Nephron (organoid): ENCODE measurements around the gene SCLY.
"Not testable (repeated sequence)": the region's sequence is repeated elsewhere in the genome, so short reads cannot be mapped to it uniquely, and the experiment has no call there.

Source experiments
- H3K27ac Mint-ChIP-seq, 3 experiments: 2 replicates each; pipeline ENCODE4 v1.8.0; 2020; ENCODE audit warnings: mixed read lengths in 3 of 3, mild to moderate bottlenecking in 2 of 3, moderate library complexity in 1 of 3
- H3K27me3 Mint-ChIP-seq: 2 replicates; pipeline ENCODE4 v1.8.0; 2021; ENCODE audit warnings: low read depth, mild to moderate bottlenecking, moderate library complexity, mixed read lengths
- H3K36me3 Mint-ChIP-seq: 2 replicates; pipeline ENCODE4 v1.8.0; 2020; ENCODE audit warnings: low read depth, mixed read lengths
- H3K4me1 Mint-ChIP-seq: 2 replicates; pipeline ENCODE4 v1.8.0; 2020; ENCODE audit warnings: mixed read lengths
- H3K4me3 Mint-ChIP-seq, 3 experiments: 2 replicates each; pipeline ENCODE4 v1.8.0; 2020; ENCODE audit warnings: mild to moderate bottlenecking in 3 of 3, mixed read lengths in 3 of 3, moderate library complexity in 2 of 3
- H3K9me3 Mint-ChIP-seq: 2 replicates; pipeline ENCODE4 v1.8.0; 2020; ENCODE audit warnings: mixed read lengths
- CTCF ChIP-seq, 3 experiments: fragments of 200-600 bp; sonication (generic); IDR thresholded peaks; one replicate each; pipeline ENCODE4 v1.5.0; 2021; ENCODE audit warnings: antibody characterized with exemption in 3 of 3; ENCODE audit not compliant: unreplicated experiment in 3 of 3

Gene SCLY

GRCh38 chr2:238114331-238114841 lies 53.6 kb downstream of the SCLY start:
- Mint-ChIP-seq H3K9me3 (peaks cover 18% of the 10 kb centered on the region), H3K4me3 (no peak overlapping the region), H3K27ac (no peak overlapping the region)

GRCh38 chr2:238114851-238115660 lies 54.3 kb downstream of the SCLY start:
- Mint-ChIP-seq H3K27ac (no peak overlapping the region), H3K27me3 (peaks cover 41% of the 10 kb centered on the region), H3K4me1 (no peaks in the 10 kb centered on the region), H3K36me3 (peaks cover 7% of the 10 kb centered on the region), H3K4me3 (no peak overlapping the region), H3K9me3 (peaks cover 18% of the 10 kb centered on the region)
- TF ChIP-seq CTCF (IDR thresholded peaks at IDR 0.05; ENCODE audit: unreplicated experiment in 3 of 3) = no peak

More at GRCh38 chr2:238114331-238114841, 53.6 kb downstream of the SCLY start:
- Mint-ChIP-seq H3K27me3 (peaks cover 38% of the 10 kb centered on the region), H3K4me1 (peaks cover 4% of the 10 kb centered on the region), H3K36me3 (peaks cover 7% of the 10 kb centered on the region)
- TF ChIP-seq CTCF (IDR thresholded peaks at IDR 0.05; ENCODE audit: unreplicated experiment in 3 of 3) = no peak

GRCh38 chr2:238115709-238116108 lies 54.9 kb downstream of the SCLY start:
- Mint-ChIP-seq H3K27me3 (peaks cover 41% of the 10 kb centered on the region), H3K9me3 (peaks cover 18% of the 10 kb centered on the region)
- not testable (repeated sequence) for H3K36me3 Mint-ChIP-seq, H3K27ac Mint-ChIP-seq, H3K4me1 Mint-ChIP-seq, H3K4me3 Mint-ChIP-seq

- Mint-ChIP-seq H3K9me3 (peaks cover 15% of the 10 kb centered on the region), H3K4me3 (no peak overlapping the region), H3K36me3 (peaks cover 7% of the 10 kb centered on the region), H3K27ac (no peak overlapping the region), H3K4me1 (no peaks in the 10 kb centered on the region), H3K27me3 (peaks cover 41% of the 10 kb centered on the region)
- no peak for TF ChIP-seq CTCF (IDR thresholded peaks at IDR 0.05; ENCODE audit: unreplicated experiment in 3 of 3)
Observed at GRCh38 chr2:238116298-238117198, 55.7 kb downstream of the SCLY start.

- Mint-ChIP-seq H3K27ac (no peak overlapping the region), H3K27me3 (peaks cover 45% of the 10 kb centered on the region)
Observed at GRCh38 chr2:238117199-238118154, 56.7 kb downstream of the SCLY start.

More at GRCh38 chr2:238117199-238118154, 56.7 kb downstream of the SCLY start:
- peaks cover 7% of the 10 kb centered on the region for H3K36me3 Mint-ChIP-seq
- H3K9me3 Mint-ChIP-seq = peaks cover 15% of the 10 kb centered on the region
- no peak for TF ChIP-seq CTCF (IDR thresholded peaks at IDR 0.05; ENCODE audit: unreplicated experiment in 3 of 3)
- H3K4me3 Mint-ChIP-seq = no peak overlapping the region
- H3K4me1 Mint-ChIP-seq = no peaks in the 10 kb centered on the region
